ENCODE results near the gene CFAP46.

CFAP46 gene

GRCh38 chr10:132848291-132848701, 94.1 kb downstream of the CFAP46 start:
- H3K4me2 ChIP-seq (ENCODE audit: insufficient read depth, low read length, poor library complexity, severe bottlenecking), result no peak overlapping the region
- H3K4me1 ChIP-seq (ENCODE audit: control insufficient read depth in 2 of 2, insufficient read depth in 1 of 2, low read depth in 1 of 2, low read length in 2 of 2), result peaks cover 0 to 2% of the 10 kb centered on the region in 2 donors
- no peak overlapping the region for H3K4me3 ChIP-seq (ENCODE audit: low read length in 2 of 2)
- no peak overlapping the region for H2BK15ac ChIP-seq (ENCODE audit: low read length)
- no peak overlapping the region for H2AK5ac ChIP-seq (ENCODE audit: low read depth, low read length)
- no peak overlapping the region for H3K14ac ChIP-seq (ENCODE audit: low read length)
- no peak overlapping the region for H3K9ac ChIP-seq (ENCODE audit: low read depth, low read length, poor library complexity)
- no CpG with 5 or more reads among the region's 12 CpGs for WGBS, 2 donors (ENCODE audit: extremely low coverage in 2 of 2, insufficient read length in 2 of 2, insufficient replicate concordance in 1 of 2)
- peaks cover 0 to 50% (median 0%) of the 10 kb centered on the region in 3 experiments for H3K27me3 ChIP-seq (ENCODE audit: control insufficient read depth in 3 of 3, insufficient read depth in 3 of 3, low read depth in 1 of 3, low read length in 3 of 3)
- H3K18ac ChIP-seq (ENCODE audit: low read length), result no peak overlapping the region
- H3K27ac ChIP-seq (replicated peaks; ENCODE audit: low read length), result no peak overlapping the region
- H2BK5ac ChIP-seq (ENCODE audit: low read length), result no peak overlapping the region
- H2AFZ ChIP-seq (ENCODE audit: low read length), result peak overlapping the region; percentile 51
- DNase-seq (ENCODE audit: low spot score), result no peak
- no peak overlapping the region for H2BK12ac ChIP-seq (ENCODE audit: low read length)
- no peak overlapping the region for H2BK120ac ChIP-seq (ENCODE audit: low read depth, low read length)
- no peak overlapping the region for H3K4ac ChIP-seq (ENCODE audit: low read length)
- H3K23ac ChIP-seq (ENCODE audit: low read depth, low read length, poor library complexity), result no peak overlapping the region
- H4K8ac ChIP-seq (ENCODE audit: low read depth, low read length), result no peak overlapping the region
- no peaks in the 10 kb centered on the region for H3K9me3 ChIP-seq (replicated peaks in 1 of 2; ENCODE audit: control insufficient read depth in 2 of 2, insufficient read depth in 1 of 2, low read depth in 1 of 2, low read length in 2 of 2)
- no peaks in the 10 kb centered on the region for H3K79me1 ChIP-seq (ENCODE audit: low read depth, low read length)
- H4K91ac ChIP-seq (ENCODE audit: low read depth, low read length, poor library complexity), result no peak overlapping the region
- H3K36me3 ChIP-seq (replicated peaks in 1 of 2; ENCODE audit: control insufficient read depth in 2 of 2, insufficient read depth in 2 of 2, low read length in 2 of 2), result no peaks in the 10 kb centered on the region

- H3K4me3 ChIP-seq (ENCODE audit: low read length in 2 of 2), result no peak overlapping the region
- H3K79me1 ChIP-seq (ENCODE audit: low read depth, low read length), result no peaks in the 10 kb centered on the region
- H3K4ac ChIP-seq (ENCODE audit: low read length), result no peak overlapping the region
- no peak overlapping the region for H2BK15ac ChIP-seq (ENCODE audit: low read length)
- H3K27me3 ChIP-seq (ENCODE audit: control insufficient read depth in 3 of 3, insufficient read depth in 3 of 3, low read depth in 1 of 3, low read length in 3 of 3), result peaks cover 0 to 50% (median 0%) of the 10 kb centered on the region in 3 experiments
- no peak overlapping the region for H3K9ac ChIP-seq (ENCODE audit: low read depth, low read length, poor library complexity)
- no CpG with 5 or more reads among the region's 17 CpGs for WGBS, 2 donors (ENCODE audit: extremely low coverage in 2 of 2, insufficient read length in 2 of 2, insufficient replicate concordance in 1 of 2)
- no peaks in the 10 kb centered on the region for H3K36me3 ChIP-seq (replicated peaks in 1 of 2; ENCODE audit: control insufficient read depth in 2 of 2, insufficient read depth in 2 of 2, low read length in 2 of 2)
- no peak overlapping the region for H3K14ac ChIP-seq (ENCODE audit: low read length)
- H3K18ac ChIP-seq (ENCODE audit: low read length), result no peak overlapping the region
- peak overlapping the region; percentile 5 for H2BK5ac ChIP-seq (ENCODE audit: low read length)
- H3K27ac ChIP-seq (replicated peaks; ENCODE audit: low read length), result no peak overlapping the region
- H3K4me2 ChIP-seq (ENCODE audit: insufficient read depth, low read length, poor library complexity, severe bottlenecking), result no peak overlapping the region
- H4K8ac ChIP-seq (ENCODE audit: low read depth, low read length), result no peak overlapping the region
- H3K23ac ChIP-seq (ENCODE audit: low read depth, low read length, poor library complexity), result no peak overlapping the region
- peaks cover 0 to 2% of the 10 kb centered on the region in 2 donors for H3K4me1 ChIP-seq (ENCODE audit: control insufficient read depth in 2 of 2, insufficient read depth in 1 of 2, low read depth in 1 of 2, low read length in 2 of 2)
- H2AK5ac ChIP-seq (ENCODE audit: low read depth, low read length), result no peak overlapping the region
- DNase-seq (ENCODE audit: low spot score), result no peak
- no peak overlapping the region for H2BK120ac ChIP-seq (ENCODE audit: low read depth, low read length)
- peaks cover 0 to 2% of the 10 kb centered on the region in 2 donors for H3K9me3 ChIP-seq (replicated peaks in 1 of 2; ENCODE audit: control insufficient read depth in 2 of 2, insufficient read depth in 1 of 2, low read depth in 1 of 2, low read length in 2 of 2)
- no peak overlapping the region for H2BK12ac ChIP-seq (ENCODE audit: low read length)
- H4K91ac ChIP-seq (ENCODE audit: low read depth, low read length, poor library complexity), result no peak overlapping the region
- H2AFZ ChIP-seq (ENCODE audit: low read length), result peak overlapping the region; percentile 51
Measured at GRCh38 chr10:132847856-132848255, 94.5 kb downstream of the CFAP46 start.

- Histone ChIP-seq H2AK5ac (ENCODE audit: low read depth, low read length) (peak overlapping the region; percentile 68), H3K23ac (ENCODE audit: low read depth, low read length, poor library complexity) (no peak overlapping the region), H3K4me1 (ENCODE audit: control insufficient read depth in 2 of 2, insufficient read depth in 1 of 2, low read depth in 1 of 2, low read length in 2 of 2) (peaks cover 0 to 2% of the 10 kb centered on the region in 2 donors), H3K14ac (ENCODE audit: low read length) (peak overlapping the region; percentile 89), H3K9me3 (replicated peaks in 1 of 2; ENCODE audit: control insufficient read depth in 2 of 2, insufficient read depth in 1 of 2, low read depth in 1 of 2, low read length in 2 of 2) (peaks cover 3 to 5% of the 10 kb centered on the region in 2 donors), H2BK12ac (ENCODE audit: low read length) (peak overlapping the region; percentile 84), H3K79me1 (ENCODE audit: low read depth, low read length) (no peaks in the 10 kb centered on the region), H2BK5ac (ENCODE audit: low read length) (peak overlapping the region; percentile 5), H3K27me3 (ENCODE audit: control insufficient read depth in 3 of 3, insufficient read depth in 3 of 3, low read depth in 1 of 3, low read length in 3 of 3) (peaks cover 0 to 50% (median 0%) of the 10 kb centered on the region in 3 experiments), H2AFZ (ENCODE audit: low read length) (no peak overlapping the region), H3K36me3 (replicated peaks in 1 of 2; ENCODE audit: control insufficient read depth in 2 of 2, insufficient read depth in 2 of 2, low read length in 2 of 2) (no peaks in the 10 kb centered on the region), H3K27ac (replicated peaks; ENCODE audit: low read length) (no peak overlapping the region), H3K9ac (ENCODE audit: low read depth, low read length, poor library complexity) (no peak overlapping the region), H3K4ac (ENCODE audit: low read length) (no peak overlapping the region), H4K8ac (ENCODE audit: low read depth, low read length) (no peak overlapping the region), H4K91ac (ENCODE audit: low read depth, low read length, poor library complexity) (no peak overlapping the region), H3K18ac (ENCODE audit: low read length) (peak overlapping the region; percentile 71), H3K4me3 (ENCODE audit: low read length in 2 of 2) (no peak overlapping the region), H2BK120ac (ENCODE audit: low read depth, low read length) (peak overlapping the region; percentile 81), H2BK15ac (ENCODE audit: low read length) (no peak overlapping the region), H3K4me2 (ENCODE audit: insufficient read depth, low read length, poor library complexity, severe bottlenecking) (no peak overlapping the region)
- no peak for DNase-seq (ENCODE audit: low spot score)
- WGBS, 2 donors (ENCODE audit: extremely low coverage in 2 of 2, insufficient read length in 2 of 2, insufficient replicate concordance in 1 of 2), result no CpG with 5 or more reads among the region's 10 CpGs
Measured at GRCh38 chr10:132847416-132847777, 95.0 kb downstream of the CFAP46 start.

GRCh38 chr10:132846631-132847415, 95.5 kb downstream of the CFAP46 start:
- H2BK120ac ChIP-seq (ENCODE audit: low read depth, low read length), result peak overlapping the region; percentile 81
- H2BK12ac ChIP-seq (ENCODE audit: low read length), result peak overlapping the region; percentile 90
- H4K91ac ChIP-seq (ENCODE audit: low read depth, low read length, poor library complexity), result no peak overlapping the region
- H3K18ac ChIP-seq (ENCODE audit: low read length), result peak overlapping the region; percentile 71
- H3K4me3 ChIP-seq (ENCODE audit: low read length in 2 of 2), result no peak overlapping the region
- no peak overlapping the region for H3K4ac ChIP-seq (ENCODE audit: low read length)
- peak overlapping the region; percentile 47 for H2AK5ac ChIP-seq (ENCODE audit: low read depth, low read length)
- peaks cover 0 to 2% of the 10 kb centered on the region in 2 donors for H3K4me1 ChIP-seq (ENCODE audit: control insufficient read depth in 2 of 2, insufficient read depth in 1 of 2, low read depth in 1 of 2, low read length in 2 of 2)
- H3K36me3 ChIP-seq (replicated peaks in 1 of 2; ENCODE audit: control insufficient read depth in 2 of 2, insufficient read depth in 2 of 2, low read length in 2 of 2), result no peaks in the 10 kb centered on the region
- no peak for DNase-seq (ENCODE audit: low spot score)
- H3K27ac ChIP-seq (replicated peaks; ENCODE audit: low read length), result no peak overlapping the region
- H3K9me3 ChIP-seq (replicated peaks in 1 of 2; ENCODE audit: control insufficient read depth in 2 of 2, insufficient read depth in 1 of 2, low read depth in 1 of 2, low read length in 2 of 2), result peaks cover 5 to 6% of the 10 kb centered on the region in 2 donors
- H3K9ac ChIP-seq (ENCODE audit: low read depth, low read length, poor library complexity), result peak overlapping the region; percentile 21
- peak overlapping the region; percentile 5 for H2BK5ac ChIP-seq (ENCODE audit: low read length)
- no peak overlapping the region for H2AFZ ChIP-seq (ENCODE audit: low read length)
- no peak overlapping the region for H4K8ac ChIP-seq (ENCODE audit: low read depth, low read length)
- no peaks in the 10 kb centered on the region for H3K79me1 ChIP-seq (ENCODE audit: low read depth, low read length)
- peak overlapping the region; percentile 85 for H3K23ac ChIP-seq (ENCODE audit: low read depth, low read length, poor library complexity)
- no CpG with 5 or more reads among the region's 27 CpGs for WGBS, 2 donors (ENCODE audit: extremely low coverage in 2 of 2, insufficient read length in 2 of 2, insufficient replicate concordance in 1 of 2)
- H2BK15ac ChIP-seq (ENCODE audit: low read length), result peak overlapping the region; percentile 21
- H3K27me3 ChIP-seq (ENCODE audit: control insufficient read depth in 3 of 3, insufficient read depth in 3 of 3, low read depth in 1 of 3, low read length in 3 of 3), result peaks cover 0 to 51% (median 0%) of the 10 kb centered on the region in 3 experiments
- H3K14ac ChIP-seq (ENCODE audit: low read length), result peak overlapping the region; percentile 89
- no peak overlapping the region for H3K4me2 ChIP-seq (ENCODE audit: insufficient read depth, low read length, poor library complexity, severe bottlenecking)

Data from neuronal stem cell (in vitro differentiated cells).